Superior temporal gyrus (tissue), 1 donor: Measurements from ENCODE around the gene PCED1B.
"Not testable (repeated sequence)": the region's sequence is repeated elsewhere in the genome, so short reads cannot be mapped to it uniquely, and the experiment has no call there.

Source experiments
- DNase-seq: peaks from one replicate; pipeline ENCODE4 v3.0.0-alpha.2; 2016; ENCODE audit errors: extremely low spot score

PCED1B gene

GRCh38 chr12:47079468-47079980, at the start of gene PCED1B, which contains the start of gene AMIGO2:
Gene PCED1B, plus strand, starts transcription at chr12:47079621. Its CDS starts 155,443 bp downstream, at chr12:47235064.
Gene AMIGO2, minus strand, starts transcription at chr12:47079959. Its CDS starts 957 bp downstream, at chr12:47079002.
- DNase-seq = peak; percentile 41

- no peak for DNase-seq
Observed at GRCh38 chr12:47029903-47030302, 49.5 kb upstream of the PCED1B start.

GRCh38 chr12:47032644-47033043, 46.8 kb upstream of the PCED1B start:
- DNase-seq = peak; percentile 72

- no peak for DNase-seq
Observed at GRCh38 chr12:47033081-47033480, 46.3 kb upstream of the PCED1B start.

- no peak for DNase-seq
Observed at GRCh38 chr12:47033789-47034555, 45.4 kb upstream of the PCED1B start.

GRCh38 chr12:47034661-47035060, 44.8 kb upstream of the PCED1B start:
- DNase-seq = no peak

- DNase-seq = no peak
Observed at GRCh38 chr12:47035484-47035883, 43.9 kb upstream of the PCED1B start.

- DNase-seq = no peak
Observed at GRCh38 chr12:47038270-47038748, 41.1 kb upstream of the PCED1B start.

GRCh38 chr12:47039079-47039478, 40.3 kb upstream of the PCED1B start:
- DNase-seq = no peak

GRCh38 chr12:47039756-47040155, 39.7 kb upstream of the PCED1B start:
- DNase-seq = no peak

- no peak for DNase-seq
Observed at GRCh38 chr12:47041327-47041726, 38.1 kb upstream of the PCED1B start.

- DNase-seq = no peak
Observed at GRCh38 chr12:47048541-47048940, 30.9 kb upstream of the PCED1B start.

- not testable (repeated sequence) for DNase-seq
Observed at GRCh38 chr12:47051291-47051690, 28.1 kb upstream of the PCED1B start.

- DNase-seq = no peak
Observed at GRCh38 chr12:47052274-47052673, 27.1 kb upstream of the PCED1B start.

- DNase-seq = no peak
Observed at GRCh38 chr12:47053961-47054360, 25.5 kb upstream of the PCED1B start.

GRCh38 chr12:47054659-47055058, 24.8 kb upstream of the PCED1B start:
- no peak for DNase-seq

GRCh38 chr12:47055856-47056255, 23.6 kb upstream of the PCED1B start:
- not testable (repeated sequence) for DNase-seq

- not testable (repeated sequence) for DNase-seq
Observed at GRCh38 chr12:47056944-47057343, 22.5 kb upstream of the PCED1B start.

- not testable (repeated sequence) for DNase-seq
Observed at GRCh38 chr12:47058640-47059039, 20.8 kb upstream of the PCED1B start.

- no peak for DNase-seq
Observed at GRCh38 chr12:47065546-47065945, 13.9 kb upstream of the PCED1B start.

GRCh38 chr12:47066278-47067025, 13.0 kb upstream of the PCED1B start:
- DNase-seq = peak; percentile 35

- DNase-seq = no peak
Observed at GRCh38 chr12:47067176-47067575, 12.2 kb upstream of the PCED1B start.
